Epithelial cell of proximal tubule (primary cell): ENCODE data around the gene GRK5. TPM values are rescaled to one million over a fixed set of nuclear protein-coding genes. Genes with fewer than 3 reads are reported as not detected.

ENCODE experiments used
- DNase-seq: peaks from one replicate; pipeline ENCODE4 v3.0.0-alpha.2; 2011; ENCODE audit warnings: low read depth
- H3K4me3 ChIP-seq: 2 replicates; pipeline ENCODE4 v1.5.1; 2011; ENCODE audit warnings: low read depth, mild to moderate bottlenecking, low read length
- CTCF ChIP-seq: conservative IDR thresholded peaks from 2 replicates; pipeline ENCODE4 v1.5.1; 2012; ENCODE audit warnings: low read depth, mild to moderate bottlenecking, low read length
- total RNA-seq: library from RNA; depleted of rRNA; stranded (reverse); fragments of >200 nt; gene quantifications from 2 replicates; pipeline ENCODE4 v1.2.3, GENCODE V29; 2015

GRK5 gene
- total RNA-seq, 1 donor from 2014 or later = 2.8 TPM

DNA sequence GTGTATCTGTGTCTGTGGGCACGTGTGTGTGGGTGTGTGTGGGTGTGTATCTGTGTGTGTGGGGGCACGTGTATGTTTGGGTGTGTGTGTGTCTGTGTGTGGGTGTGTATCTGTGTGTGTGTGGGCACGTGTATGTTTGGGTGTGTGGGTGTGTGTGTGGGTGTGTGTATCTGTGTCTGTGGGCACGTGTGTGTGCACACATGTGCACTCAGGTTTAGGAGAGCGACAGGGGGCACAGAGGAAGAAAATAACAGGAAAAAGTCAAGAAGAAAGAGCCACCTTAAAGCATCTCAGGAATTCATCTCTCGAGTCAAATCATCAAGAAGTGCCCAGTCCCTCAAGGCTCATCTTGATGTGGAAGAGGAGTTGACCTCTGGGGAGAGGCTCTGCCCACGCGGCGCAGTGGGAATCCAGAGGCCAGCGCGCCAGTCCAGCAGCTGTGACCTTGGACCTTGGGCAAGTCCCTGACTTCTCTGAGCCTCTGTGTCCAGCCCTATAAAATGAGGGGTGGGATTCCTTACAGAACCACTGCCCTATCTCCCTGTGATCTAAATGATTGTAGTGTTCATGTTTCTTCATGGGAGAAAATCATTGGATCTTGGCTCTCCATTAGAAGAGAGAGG, 187.4 kb downstream of the GRK5 start:
- no peak overlapping the region for H3K4me3 ChIP-seq
- no peak for TF ChIP-seq CTCF
- no peak for DNase-seq

GRCh38 chr10:119395280-119396007, 188.1 kb downstream of the GRK5 start:
- H3K4me3 ChIP-seq = no peak overlapping the region
- DNase-seq = no peak
- TF ChIP-seq CTCF = no peak

DNA sequence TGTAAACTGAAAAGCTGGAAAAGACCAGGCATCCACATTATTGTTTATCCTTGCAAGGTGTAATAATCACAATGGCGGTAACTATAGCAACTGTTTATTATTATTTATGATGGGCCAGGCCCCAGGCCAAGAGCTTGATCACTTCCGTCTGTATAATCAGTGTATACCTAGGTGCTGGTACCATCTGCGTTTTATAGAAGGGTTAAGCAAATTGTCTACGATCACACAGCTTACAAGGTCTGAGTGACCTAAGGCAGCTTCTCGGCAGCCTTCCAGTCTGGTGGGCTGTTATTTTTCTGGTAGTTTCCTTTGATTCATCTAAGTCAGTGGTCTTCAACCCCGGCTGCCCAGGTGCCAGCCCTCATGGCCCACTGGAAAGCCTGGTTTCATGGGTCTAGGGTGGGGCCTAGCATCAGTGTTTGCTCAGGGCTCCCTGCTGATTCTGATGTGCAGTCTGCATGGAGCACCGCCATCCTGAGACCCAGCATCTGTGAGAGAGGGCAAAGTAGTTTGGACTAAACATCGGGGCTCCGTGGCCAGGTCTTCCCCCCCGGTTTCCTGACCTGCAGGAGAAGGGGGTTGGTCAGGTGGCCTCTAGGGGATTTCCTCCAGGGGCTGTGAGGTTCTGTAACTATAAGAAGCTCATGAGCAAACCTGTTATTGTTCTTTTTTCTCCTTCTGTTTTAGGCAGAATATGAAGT, 188.8 kb downstream of the GRK5 start:
- no peak overlapping the region for H3K4me3 ChIP-seq
- DNase-seq = no peak
- TF ChIP-seq CTCF = no peak

DNA sequence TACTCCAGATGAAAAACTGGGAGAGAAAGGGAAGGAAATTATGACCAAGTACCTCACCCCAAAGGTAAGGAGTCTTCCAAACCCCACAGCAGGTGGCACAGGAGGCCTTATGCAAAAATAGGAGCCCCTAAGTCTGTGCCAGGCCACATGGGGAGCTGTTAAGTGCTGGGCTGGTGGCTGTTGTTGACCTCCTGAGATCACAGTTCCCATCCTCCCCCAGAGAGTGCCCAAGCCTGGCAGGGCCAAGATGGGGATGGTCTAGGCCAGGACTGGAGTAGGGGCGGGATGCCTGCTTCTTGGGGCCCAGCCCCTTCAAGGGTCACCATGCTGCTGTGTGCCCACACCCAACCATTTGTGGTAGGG, 189.3 kb downstream of the GRK5 start:
- H3K4me3 ChIP-seq = no peak overlapping the region
- no peak for DNase-seq
- no peak for TF ChIP-seq CTCF

DNA sequence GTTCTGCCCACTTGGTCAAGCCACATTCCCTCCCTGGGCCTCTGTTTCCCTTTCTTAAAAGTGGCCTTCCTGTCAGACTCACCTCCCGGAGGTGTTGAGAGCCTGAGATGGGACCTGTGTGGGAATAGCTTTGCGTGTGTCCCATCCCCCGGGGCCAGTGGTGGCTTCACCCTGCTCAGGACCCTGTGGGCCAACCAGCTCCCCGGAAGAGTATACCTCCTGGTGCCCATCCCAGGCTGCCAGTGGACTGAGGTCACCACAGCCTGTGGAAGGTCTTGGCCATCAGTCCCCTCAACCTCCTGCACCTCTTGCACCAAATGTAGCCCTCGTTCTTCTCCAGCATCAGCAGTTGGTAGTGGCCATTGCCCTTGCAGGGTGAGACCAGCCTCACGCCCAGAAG, 190.0 kb downstream of the GRK5 start:
- H3K4me3 ChIP-seq = no peak overlapping the region
- no peak for TF ChIP-seq CTCF
- no peak for DNase-seq

GRCh38 chr10:119398996-119399395, 191.6 kb downstream of the GRK5 start:
- no peak overlapping the region for H3K4me3 ChIP-seq

More at GRCh38 chr10:119398996-119399395, 191.6 kb downstream of the GRK5 start:
- DNase-seq = no peak
- no peak for TF ChIP-seq CTCF
